ENCODE measurements around the gene TBX2.

- no peak for TF ChIP-seq EZH2phosphoT487 (IDR thresholded peaks at IDR 0.05)
- no peak for TF ChIP-seq CTCF (IDR thresholded peaks at IDR 0.05)
Observed at GRCh38 chr17:61352408-61352770, 47.3 kb upstream of the TBX2 start.
